ENCODE measurements around the gene IPO7.

DNA sequence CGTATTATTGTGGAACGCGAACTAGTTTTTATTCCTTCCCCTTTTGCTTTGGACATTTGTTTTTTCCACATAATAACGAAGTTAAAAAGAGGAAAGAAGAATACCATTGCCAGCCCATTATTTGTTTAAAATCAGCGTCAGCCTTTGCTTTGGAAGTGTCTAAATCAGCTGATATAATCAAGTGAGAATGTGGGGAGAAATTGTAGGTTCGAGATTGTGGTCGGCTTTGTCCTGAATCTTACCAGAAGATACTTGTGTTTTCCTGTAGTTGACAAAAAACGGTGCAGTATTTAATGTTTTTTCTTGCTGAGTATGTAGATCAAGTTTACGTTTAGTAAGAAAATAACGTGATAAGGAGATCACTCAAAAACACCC is 77.3 kb downstream of the IPO7 start:
- TF ChIP-seq, protein P1, sequence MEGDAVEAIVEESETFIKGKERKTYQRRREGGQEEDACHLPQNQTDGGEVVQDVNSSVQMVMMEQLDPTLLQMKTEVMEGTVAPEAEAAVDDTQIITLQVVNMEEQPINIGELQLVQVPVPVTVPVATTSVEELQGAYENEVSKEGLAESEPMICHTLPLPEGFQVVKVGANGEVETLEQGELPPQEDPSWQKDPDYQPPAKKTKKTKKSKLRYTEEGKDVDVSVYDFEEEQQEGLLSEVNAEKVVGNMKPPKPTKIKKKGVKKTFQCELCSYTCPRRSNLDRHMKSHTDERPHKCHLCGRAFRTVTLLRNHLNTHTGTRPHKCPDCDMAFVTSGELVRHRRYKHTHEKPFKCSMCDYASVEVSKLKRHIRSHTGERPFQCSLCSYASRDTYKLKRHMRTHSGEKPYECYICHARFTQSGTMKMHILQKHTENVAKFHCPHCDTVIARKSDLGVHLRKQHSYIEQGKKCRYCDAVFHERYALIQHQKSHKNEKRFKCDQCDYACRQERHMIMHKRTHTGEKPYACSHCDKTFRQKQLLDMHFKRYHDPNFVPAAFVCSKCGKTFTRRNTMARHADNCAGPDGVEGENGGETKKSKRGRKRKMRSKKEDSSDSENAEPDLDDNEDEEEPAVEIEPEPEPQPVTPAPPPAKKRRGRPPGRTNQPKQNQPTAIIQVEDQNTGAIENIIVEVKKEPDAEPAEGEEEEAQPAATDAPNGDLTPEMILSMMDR (IDR thresholded peaks at IDR 0.05), result no peak
- no peak for TF ChIP-seq TCF7L2 (IDR thresholded peaks at IDR 0.05; ENCODE audit: low read depth, low read length)
- TF ChIP-seq, protein P2, sequence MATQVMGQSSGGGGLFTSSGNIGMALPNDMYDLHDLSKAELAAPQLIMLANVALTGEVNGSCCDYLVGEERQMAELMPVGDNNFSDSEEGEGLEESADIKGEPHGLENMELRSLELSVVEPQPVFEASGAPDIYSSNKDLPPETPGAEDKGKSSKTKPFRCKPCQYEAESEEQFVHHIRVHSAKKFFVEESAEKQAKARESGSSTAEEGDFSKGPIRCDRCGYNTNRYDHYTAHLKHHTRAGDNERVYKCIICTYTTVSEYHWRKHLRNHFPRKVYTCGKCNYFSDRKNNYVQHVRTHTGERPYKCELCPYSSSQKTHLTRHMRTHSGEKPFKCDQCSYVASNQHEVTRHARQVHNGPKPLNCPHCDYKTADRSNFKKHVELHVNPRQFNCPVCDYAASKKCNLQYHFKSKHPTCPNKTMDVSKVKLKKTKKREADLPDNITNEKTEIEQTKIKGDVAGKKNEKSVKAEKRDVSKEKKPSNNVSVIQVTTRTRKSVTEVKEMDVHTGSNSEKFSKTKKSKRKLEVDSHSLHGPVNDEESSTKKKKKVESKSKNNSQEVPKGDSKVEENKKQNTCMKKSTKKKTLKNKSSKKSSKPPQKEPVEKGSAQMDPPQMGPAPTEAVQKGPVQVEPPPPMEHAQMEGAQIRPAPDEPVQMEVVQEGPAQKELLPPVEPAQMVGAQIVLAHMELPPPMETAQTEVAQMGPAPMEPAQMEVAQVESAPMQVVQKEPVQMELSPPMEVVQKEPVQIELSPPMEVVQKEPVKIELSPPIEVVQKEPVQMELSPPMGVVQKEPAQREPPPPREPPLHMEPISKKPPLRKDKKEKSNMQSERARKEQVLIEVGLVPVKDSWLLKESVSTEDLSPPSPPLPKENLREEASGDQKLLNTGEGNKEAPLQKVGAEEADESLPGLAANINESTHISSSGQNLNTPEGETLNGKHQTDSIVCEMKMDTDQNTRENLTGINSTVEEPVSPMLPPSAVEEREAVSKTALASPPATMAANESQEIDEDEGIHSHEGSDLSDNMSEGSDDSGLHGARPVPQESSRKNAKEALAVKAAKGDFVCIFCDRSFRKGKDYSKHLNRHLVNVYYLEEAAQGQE (IDR thresholded peaks at IDR 0.05; ENCODE audit: insufficient read depth in 1 of 2, low read depth in 2 of 2, low read length in 1 of 2), result no peak
